Parathyroid adenoma (tissue), 2 donors: ENCODE results near the gene ATG4C.

Experiments used
- H2AFZ ChIP-seq: fragments of 300-600 bp; sonication (generic); one replicate; pipeline ENCODE4 v1.7.0; 2017; ENCODE audit warnings: antibody characterized with exemption, mild to moderate bottlenecking
- H3K27ac ChIP-seq: fragments of 300-600 bp; sonication (generic); one replicate; pipeline ENCODE4 v1.7.0; 2017
- H3K27me3 ChIP-seq: fragments of 300-600 bp; sonication (generic); one replicate; pipeline ENCODE4 v1.7.0; 2017; ENCODE audit warnings: low read length; ENCODE audit not compliant: control insufficient read depth, insufficient read depth
- H3K36me3 ChIP-seq: fragments of 300-600 bp; sonication (generic); one replicate; pipeline ENCODE4 v1.7.0; 2017; ENCODE audit warnings: low read length; ENCODE audit not compliant: control insufficient read depth, insufficient read depth
- H3K4me1 ChIP-seq: fragments of 300-600 bp; sonication (generic); one replicate; pipeline ENCODE4 v1.7.0; 2017; ENCODE audit warnings: control low read depth
- H3K4me2 ChIP-seq: fragments of 300-600 bp; sonication (generic); one replicate; pipeline ENCODE4 v1.7.0; 2017; ENCODE audit warnings: low read length
- H3K4me3 ChIP-seq: fragments of 300-600 bp; sonication (generic); one replicate; pipeline ENCODE4 v1.7.0; 2017; ENCODE audit warnings: low read depth, low read length
- H3K79me2 ChIP-seq: fragments of 300-600 bp; sonication (generic); one replicate; pipeline ENCODE4 v1.7.0; 2017; ENCODE audit warnings: control low read depth
- H3K9ac ChIP-seq: fragments of 300-600 bp; sonication (generic); one replicate; pipeline ENCODE4 v1.7.0; 2017; ENCODE audit warnings: mild to moderate bottlenecking
- H3K9me3 ChIP-seq: fragments of 300-600 bp; sonication (generic); one replicate; pipeline ENCODE4 v1.7.0; 2017; ENCODE audit warnings: low read length; ENCODE audit not compliant: control insufficient read depth
- TF ChIP-seq, protein P1 (sequence below): fragments of 300-600 bp; sonication (generic); IDR thresholded peaks from one replicate; pipeline ENCODE4 v1.7.0; 2017; ENCODE audit warnings: antibody characterized with exemption, mild to moderate bottlenecking
- donor health status: primary hyperparathyroidism.

The ATG4C gene

GRCh38 chr1:62908168-62908695 is 124.3 kb downstream of the ATG4C start:
- H3K27ac ChIP-seq: no peak overlapping the region
- no peaks in the 10 kb centered on the region for H3K79me2 ChIP-seq
- no peak overlapping the region for H3K9ac ChIP-seq
- no peak overlapping the region for H2AFZ ChIP-seq
- H3K27me3 ChIP-seq: no peaks in the 10 kb centered on the region
- H3K4me3 ChIP-seq: no peak overlapping the region
- no peaks in the 10 kb centered on the region for H3K9me3 ChIP-seq
- H3K4me2 ChIP-seq: no peak overlapping the region
- no peaks in the 10 kb centered on the region for H3K36me3 ChIP-seq
- no peaks in the 10 kb centered on the region for H3K4me1 ChIP-seq
- TF ChIP-seq, protein P1, sequence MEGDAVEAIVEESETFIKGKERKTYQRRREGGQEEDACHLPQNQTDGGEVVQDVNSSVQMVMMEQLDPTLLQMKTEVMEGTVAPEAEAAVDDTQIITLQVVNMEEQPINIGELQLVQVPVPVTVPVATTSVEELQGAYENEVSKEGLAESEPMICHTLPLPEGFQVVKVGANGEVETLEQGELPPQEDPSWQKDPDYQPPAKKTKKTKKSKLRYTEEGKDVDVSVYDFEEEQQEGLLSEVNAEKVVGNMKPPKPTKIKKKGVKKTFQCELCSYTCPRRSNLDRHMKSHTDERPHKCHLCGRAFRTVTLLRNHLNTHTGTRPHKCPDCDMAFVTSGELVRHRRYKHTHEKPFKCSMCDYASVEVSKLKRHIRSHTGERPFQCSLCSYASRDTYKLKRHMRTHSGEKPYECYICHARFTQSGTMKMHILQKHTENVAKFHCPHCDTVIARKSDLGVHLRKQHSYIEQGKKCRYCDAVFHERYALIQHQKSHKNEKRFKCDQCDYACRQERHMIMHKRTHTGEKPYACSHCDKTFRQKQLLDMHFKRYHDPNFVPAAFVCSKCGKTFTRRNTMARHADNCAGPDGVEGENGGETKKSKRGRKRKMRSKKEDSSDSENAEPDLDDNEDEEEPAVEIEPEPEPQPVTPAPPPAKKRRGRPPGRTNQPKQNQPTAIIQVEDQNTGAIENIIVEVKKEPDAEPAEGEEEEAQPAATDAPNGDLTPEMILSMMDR: no peak

- Histone ChIP-seq H3K9me3 (no peaks in the 10 kb centered on the region), H3K9ac (no peak overlapping the region), H3K27me3 (no peaks in the 10 kb centered on the region), H3K27ac (no peak overlapping the region), H3K4me3 (no peak overlapping the region), H3K36me3 (no peaks in the 10 kb centered on the region), H3K4me1 (no peaks in the 10 kb centered on the region), H2AFZ (no peak overlapping the region), H3K4me2 (no peak overlapping the region), H3K79me2 (no peaks in the 10 kb centered on the region)
- TF ChIP-seq, protein P1: no peak
These were observed 128.2 kb downstream of the ATG4C start for GRCh38 chr1:62912028-62912638.
